ENCODE data around the gene NHS. TPM values are rescaled to one million over a fixed set of nuclear protein-coding genes. Genes with fewer than 3 reads are reported as not detected.

The NHS gene
- total RNA-seq, 1 experiment from 2014 or later: 5.7 TPM

DNA sequence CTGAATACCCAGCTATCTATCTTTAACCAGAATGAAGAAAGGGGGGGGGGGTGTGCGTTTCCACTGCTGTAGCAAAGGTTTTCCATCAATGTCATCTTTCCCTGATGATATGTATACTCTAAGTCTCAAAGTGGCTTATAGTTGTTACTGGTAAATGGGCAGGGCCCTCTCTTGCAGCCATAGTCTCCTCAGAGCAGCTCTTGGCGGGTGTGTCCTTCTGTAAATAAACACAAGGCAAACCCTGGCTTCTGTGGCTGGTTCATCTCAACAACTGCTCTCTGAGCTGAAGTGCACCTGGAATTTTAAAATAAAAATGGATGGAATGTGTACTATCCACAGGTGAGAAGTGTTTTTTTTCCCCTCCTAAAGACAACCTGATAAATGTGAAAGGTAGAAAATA, 304.8 kb downstream of the NHS start:
- ChIA-PET RAD21 (ENCODE audit: low non-redundant PET in 1 of 2, low total read pairs in 2 of 2, uncharacterized antibody in 2 of 2, unreplicated experiment in 2 of 2) (no interaction called here), POLR2A (no interaction called here), CTCF (no interaction called here)
- BruUV-seq (replicated peaks): no TSS peak
- H3K9ac ChIP-seq (ENCODE audit: low read length): no peak overlapping the region
- H3K9me2 ChIP-seq (ENCODE audit: insufficient read depth): no peaks in the 10 kb centered on the region
- H4K20me1 ChIP-seq (ENCODE audit: insufficient read depth): no peaks in the 10 kb centered on the region
- ATAC-seq: no peak
- no peaks in the 10 kb centered on the region for H3K27me3 ChIP-seq (ENCODE audit: insufficient read depth, low read length)
- no peak overlapping the region for H3K4me2 ChIP-seq (ENCODE audit: low read length)
- no peaks in the 10 kb centered on the region for H3K79me2 ChIP-seq (ENCODE audit: insufficient read depth, low read length)
- no peak overlapping the region for H2AFZ ChIP-seq (ENCODE audit: low read depth, low read length, poor library complexity, severe bottlenecking)
- intact Hi-C loops (cut with micrococcal nuclease): no loop called here
- H3K9me3 ChIP-seq (ENCODE audit: control insufficient read depth in 1 of 2, insufficient read depth in 1 of 2, low read depth in 1 of 2, low read length in 2 of 2): no peaks in the 10 kb centered on the region
- no peaks in the 10 kb centered on the region for H3K36me3 ChIP-seq (ENCODE audit: control insufficient read depth in 1 of 2, insufficient read depth in 2 of 2, low read length in 2 of 2)
- no peak overlapping the region for H3K4me3 ChIP-seq (replicated peaks in 1 of 2; ENCODE audit: low read depth in 1 of 2, low read length in 2 of 2)
- 0 out of 4 replicates have a peak, but pooled peaks cover 0 to under 1% of the 10 kb centered on the region in 2 experiments for H3K4me1 ChIP-seq (ENCODE audit: control insufficient read depth in 1 of 2, insufficient read depth in 2 of 2, low read length in 2 of 2)
- no peak overlapping the region for H3K27ac ChIP-seq (ENCODE audit: low read depth, low read length)
- TF ChIP-seq CBX3 (IDR thresholded peaks at IDR 0.05; ENCODE audit: low read depth) (no peak), EGR1 (IDR thresholded peaks at IDR 0.05; ENCODE audit: low read depth) (no peak), REST (IDR thresholded peaks at IDR 0.05; ENCODE audit: low read depth) (no peak), CEBPB (IDR thresholded peaks at IDR 0.05; ENCODE audit: low read depth) (no peak), TCF7L2 (IDR thresholded peaks at IDR 0.05; ENCODE audit: borderline replicate concordance, extremely low read depth, insufficient read depth, insufficient read length) (no peak), JUND (IDR thresholded peaks at IDR 0.05) (no peak), SIN3A (IDR thresholded peaks at IDR 0.05; ENCODE audit: low read depth) (no peak), YY1 (IDR thresholded peaks at IDR 0.05; ENCODE audit: extremely low read depth, insufficient replicate concordance, low read depth, low read length) (no peak), SP1 (IDR thresholded peaks at IDR 0.05; ENCODE audit: low read depth) (no peak), ZNF274 (IDR thresholded peaks at IDR 0.05; ENCODE audit: low read depth, low read length) (no peak), CTCF (IDR thresholded peaks at IDR 0.05 in 2 of 3, conservative IDR thresholded peaks at IDR 0.05 in 1 of 3; ENCODE audit: borderline replicate concordance in 1 of 3, insufficient read depth in 1 of 3, low read depth in 2 of 3, low read length in 2 of 3) (no peak), ZFX (IDR thresholded peaks at IDR 0.05) (no peak), ZBTB33 (IDR thresholded peaks at IDR 0.05; ENCODE audit: extremely low read depth, insufficient replicate concordance, low read length) (no peak), RAD21 (IDR thresholded peaks at IDR 0.05; ENCODE audit: low read depth) (no peak)
- DNase-seq (ENCODE audit: low read depth, low spot score): no peak
